ENCODE measurements around the gene STAT4.

GRCh38 chr2:191127235-191127634 is 23.6 kb downstream of the STAT4 start:
- TF ChIP-seq YY1 (IDR thresholded peaks at IDR 0.05) (no peak), HNF4G (IDR thresholded peaks at IDR 0.05) (no peak), TAF1 (conservative IDR thresholded peaks at IDR 0.05) (no peak), ATF3 (IDR thresholded peaks at IDR 0.05) (no peak), CTCF (IDR thresholded peaks at IDR 0.05; ENCODE audit: low read depth, low read length, missing input control) (no peak), JUND (IDR thresholded peaks at IDR 0.05) (no peak), RAD21 (IDR thresholded peaks at IDR 0.05) (no peak), GABPA (IDR thresholded peaks at IDR 0.05 in 1 of 2, conservative IDR thresholded peaks at IDR 0.05 in 1 of 2) (no peak), MAX (IDR thresholded peaks at IDR 0.05) (no peak), REST (IDR thresholded peaks at IDR 0.05) (no peak), SP1 (IDR thresholded peaks at IDR 0.05) (no peak), NR2F2 (IDR thresholded peaks at IDR 0.05) (no peak), ZBTB33 (IDR thresholded peaks at IDR 0.05) (no peak)

Data from liver (tissue), 3 donors.